Measurements from ENCODE around the gene DYNC1I1. TPM values are rescaled to one million over a fixed set of nuclear protein-coding genes. Genes with fewer than 3 reads are reported as not detected.
"Not testable (repeated sequence)": the region's sequence is repeated elsewhere in the genome, so short reads cannot be mapped to it uniquely, and the experiment has no call there.

Gene DYNC1I1
- total and polyA plus RNA-seq, 2 of the 13 experiments (the other 11 are each of a cell fraction or from before 2014, with no cell fraction given), result not detected

DNA sequence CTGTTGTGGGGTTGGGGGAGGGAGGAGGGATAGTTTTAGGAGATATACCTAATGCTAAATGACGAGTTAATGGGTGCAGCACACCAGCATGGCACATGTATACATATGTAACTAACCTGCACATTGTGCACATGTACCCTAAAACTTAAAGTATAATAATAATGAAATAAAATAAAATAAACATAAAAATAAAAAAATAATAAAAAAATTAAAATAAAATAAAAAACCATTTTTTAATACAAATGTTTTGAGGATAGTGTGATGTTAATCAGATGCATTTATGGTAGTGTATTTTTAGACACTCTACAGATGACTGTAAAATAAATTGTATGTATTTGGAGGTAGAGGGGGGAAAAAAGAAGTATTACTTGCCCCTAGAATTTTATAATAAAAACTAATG lies 172.5 kb downstream of the DYNC1I1 start:
- in situ Hi-C loops (cut with HindIII; ENCODE audit: extremely low pct_ligation_motif_present, low pct_unique_long_range_greater_than_20kb); H3K4me1 ChIP-seq (ENCODE audit: insufficient read depth, low read length); H3K27me3 ChIP-seq (ENCODE audit: control insufficient read depth in 1 of 2, insufficient read depth in 2 of 2, low read length in 2 of 2); BruUV-seq (replicated peaks); H3K4me2 ChIP-seq (ENCODE audit: low read depth, low read length); H3K9me3 ChIP-seq (ENCODE audit: low read length); H4K20me1 ChIP-seq (ENCODE audit: insufficient read depth, low read length); H3K27ac ChIP-seq (ENCODE audit: extremely low read length, insufficient read depth, low read length); FAIRE-seq; H2AFZ ChIP-seq (ENCODE audit: low read length); H3K79me2 ChIP-seq (ENCODE audit: insufficient read depth, low read length); DNase-seq (ENCODE audit: low spot score); H3K36me3 ChIP-seq (replicated peaks in 1 of 2; ENCODE audit: control insufficient read depth in 1 of 2, insufficient read depth in 2 of 2, low read length in 2 of 2); intact Hi-C loops (cut with micrococcal nuclease; ENCODE audit: unreplicated experiment); H3K9ac ChIP-seq (ENCODE audit: insufficient read depth, low read depth, low read length); ATAC-seq; POLR2A ChIA-PET; CTCF ChIA-PET (ENCODE audit: low intra/inter-chr PET ratio, low total read pairs); H3K4me3 ChIP-seq (replicated peaks in 1 of 3; ENCODE audit: insufficient read depth in 1 of 3, low read depth in 2 of 3, low read length in 3 of 3): not testable (repeated sequence)
- WGBS (ENCODE audit: low lambda C conversion rate), result 0% methylated on average over 1 of the region's 1 CpG

DNA sequence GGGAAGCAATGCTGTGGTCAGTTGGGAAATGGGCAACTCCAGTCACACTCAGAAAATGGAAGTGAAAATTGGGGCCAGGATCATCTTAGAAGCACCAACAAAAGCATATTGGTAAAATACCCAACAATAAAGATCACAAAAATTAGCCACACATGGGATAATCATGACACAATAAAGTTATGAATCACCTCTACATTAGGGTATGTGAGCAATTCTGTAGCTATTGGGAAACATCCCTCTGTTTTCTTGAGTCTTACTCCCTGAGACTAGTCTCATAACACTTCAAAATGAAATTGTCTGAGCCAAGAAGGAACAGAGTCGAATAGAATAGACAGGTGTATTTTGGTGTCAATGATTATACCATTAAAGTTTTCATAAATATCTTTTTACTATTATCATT lies 178.3 kb downstream of the DYNC1I1 start:
- Histone ChIP-seq H3K9me3 (ENCODE audit: low read length) (no peaks in the 10 kb centered on the region), H3K9ac (ENCODE audit: insufficient read depth, low read depth, low read length) (no peak overlapping the region), H3K36me3 (replicated peaks in 1 of 2; ENCODE audit: control insufficient read depth in 1 of 2, insufficient read depth in 2 of 2, low read length in 2 of 2) (no peaks in the 10 kb centered on the region), H3K4me1 (ENCODE audit: insufficient read depth, low read length) (no peaks in the 10 kb centered on the region), H2AFZ (ENCODE audit: low read length) (no peak overlapping the region), H3K27me3 (ENCODE audit: control insufficient read depth in 1 of 2, insufficient read depth in 2 of 2, low read length in 2 of 2) (no peaks in the 10 kb centered on the region), H4K20me1 (ENCODE audit: insufficient read depth, low read length) (no peaks in the 10 kb centered on the region), H3K27ac (ENCODE audit: extremely low read length, insufficient read depth, low read length) (no peak overlapping the region), H3K79me2 (ENCODE audit: insufficient read depth, low read length) (no peaks in the 10 kb centered on the region), H3K4me3 (replicated peaks in 1 of 3; ENCODE audit: insufficient read depth in 1 of 3, low read depth in 2 of 3, low read length in 3 of 3) (no peak overlapping the region), H3K4me2 (ENCODE audit: low read depth, low read length) (no peak overlapping the region)
- POLR2A ChIA-PET, result no interaction called here
- WGBS (ENCODE audit: low lambda C conversion rate), result 0% methylated on average over 1 of the region's 1 CpG
- in situ Hi-C loops (cut with HindIII; ENCODE audit: extremely low pct_ligation_motif_present, low pct_unique_long_range_greater_than_20kb), result no loop called here
- intact Hi-C loops (cut with micrococcal nuclease; ENCODE audit: unreplicated experiment), result no loop called here
- ATAC-seq, result no peak
- CTCF ChIA-PET (ENCODE audit: low intra/inter-chr PET ratio, low total read pairs), result no interaction called here
- DNase-seq (ENCODE audit: low spot score), result no peak
- BruUV-seq (replicated peaks), result no TSS peak
- no peak for FAIRE-seq
- TF ChIP-seq ZNF678 (CRISPR knock-in tag; IDR thresholded peaks at IDR 0.05), result no peak
- TF ChIP-seq HMG20B (CRISPR knock-in tag; conservative IDR thresholded peaks at IDR 0.05), result no peak
- TF ChIP-seq, protein P1, sequence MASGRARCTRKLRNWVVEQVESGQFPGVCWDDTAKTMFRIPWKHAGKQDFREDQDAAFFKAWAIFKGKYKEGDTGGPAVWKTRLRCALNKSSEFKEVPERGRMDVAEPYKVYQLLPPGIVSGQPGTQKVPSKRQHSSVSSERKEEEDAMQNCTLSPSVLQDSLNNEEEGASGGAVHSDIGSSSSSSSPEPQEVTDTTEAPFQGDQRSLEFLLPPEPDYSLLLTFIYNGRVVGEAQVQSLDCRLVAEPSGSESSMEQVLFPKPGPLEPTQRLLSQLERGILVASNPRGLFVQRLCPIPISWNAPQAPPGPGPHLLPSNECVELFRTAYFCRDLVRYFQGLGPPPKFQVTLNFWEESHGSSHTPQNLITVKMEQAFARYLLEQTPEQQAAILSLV (CRISPR knock-in tag; IDR thresholded peaks at IDR 0.05; ENCODE audit: borderline replicate concordance), result no peak
- no peak for TF ChIP-seq HNRNPK (IDR thresholded peaks at IDR 0.05; ENCODE audit: low read depth, low read length, poor library complexity, severe bottlenecking)
- TF ChIP-seq, protein P2, sequence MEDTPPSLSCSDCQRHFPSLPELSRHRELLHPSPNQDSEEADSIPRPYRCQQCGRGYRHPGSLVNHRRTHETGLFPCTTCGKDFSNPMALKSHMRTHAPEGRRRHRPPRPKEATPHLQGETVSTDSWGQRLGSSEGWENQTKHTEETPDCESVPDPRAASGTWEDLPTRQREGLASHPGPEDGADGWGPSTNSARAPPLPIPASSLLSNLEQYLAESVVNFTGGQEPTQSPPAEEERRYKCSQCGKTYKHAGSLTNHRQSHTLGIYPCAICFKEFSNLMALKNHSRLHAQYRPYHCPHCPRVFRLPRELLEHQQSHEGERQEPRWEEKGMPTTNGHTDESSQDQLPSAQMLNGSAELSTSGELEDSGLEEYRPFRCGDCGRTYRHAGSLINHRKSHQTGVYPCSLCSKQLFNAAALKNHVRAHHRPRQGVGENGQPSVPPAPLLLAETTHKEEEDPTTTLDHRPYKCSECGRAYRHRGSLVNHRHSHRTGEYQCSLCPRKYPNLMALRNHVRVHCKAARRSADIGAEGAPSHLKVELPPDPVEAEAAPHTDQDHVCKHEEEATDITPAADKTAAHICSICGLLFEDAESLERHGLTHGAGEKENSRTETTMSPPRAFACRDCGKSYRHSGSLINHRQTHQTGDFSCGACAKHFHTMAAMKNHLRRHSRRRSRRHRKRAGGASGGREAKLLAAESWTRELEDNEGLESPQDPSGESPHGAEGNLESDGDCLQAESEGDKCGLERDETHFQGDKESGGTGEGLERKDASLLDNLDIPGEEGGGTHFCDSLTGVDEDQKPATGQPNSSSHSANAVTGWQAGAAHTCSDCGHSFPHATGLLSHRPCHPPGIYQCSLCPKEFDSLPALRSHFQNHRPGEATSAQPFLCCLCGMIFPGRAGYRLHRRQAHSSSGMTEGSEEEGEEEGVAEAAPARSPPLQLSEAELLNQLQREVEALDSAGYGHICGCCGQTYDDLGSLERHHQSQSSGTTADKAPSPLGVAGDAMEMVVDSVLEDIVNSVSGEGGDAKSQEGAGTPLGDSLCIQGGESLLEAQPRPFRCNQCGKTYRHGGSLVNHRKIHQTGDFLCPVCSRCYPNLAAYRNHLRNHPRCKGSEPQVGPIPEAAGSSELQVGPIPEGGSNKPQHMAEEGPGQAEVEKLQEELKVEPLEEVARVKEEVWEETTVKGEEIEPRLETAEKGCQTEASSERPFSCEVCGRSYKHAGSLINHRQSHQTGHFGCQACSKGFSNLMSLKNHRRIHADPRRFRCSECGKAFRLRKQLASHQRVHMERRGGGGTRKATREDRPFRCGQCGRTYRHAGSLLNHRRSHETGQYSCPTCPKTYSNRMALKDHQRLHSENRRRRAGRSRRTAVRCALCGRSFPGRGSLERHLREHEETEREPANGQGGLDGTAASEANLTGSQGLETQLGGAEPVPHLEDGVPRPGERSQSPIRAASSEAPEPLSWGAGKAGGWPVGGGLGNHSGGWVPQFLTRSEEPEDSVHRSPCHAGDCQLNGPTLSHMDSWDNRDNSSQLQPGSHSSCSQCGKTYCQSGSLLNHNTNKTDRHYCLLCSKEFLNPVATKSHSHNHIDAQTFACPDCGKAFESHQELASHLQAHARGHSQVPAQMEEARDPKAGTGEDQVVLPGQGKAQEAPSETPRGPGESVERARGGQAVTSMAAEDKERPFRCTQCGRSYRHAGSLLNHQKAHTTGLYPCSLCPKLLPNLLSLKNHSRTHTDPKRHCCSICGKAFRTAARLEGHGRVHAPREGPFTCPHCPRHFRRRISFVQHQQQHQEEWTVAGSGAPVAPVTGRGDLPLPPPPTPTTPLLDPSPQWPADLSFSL (CRISPR knock-in tag; IDR thresholded peaks at IDR 0.05), result no peak
- no peak for TF ChIP-seq ZSCAN12 (CRISPR knock-in tag; IDR thresholded peaks at IDR 0.05)
- TF ChIP-seq HNRNPL (IDR thresholded peaks at IDR 0.05; ENCODE audit: low read depth, low read length), result no peak
- TF ChIP-seq SRSF4 (IDR thresholded peaks at IDR 0.05; ENCODE audit: low read depth, low read length, poor library complexity, severe bottlenecking), result no peak

All from HepG2 (cell line).